ENCODE data around the gene DOCK2. TPM values are rescaled to one million over a fixed set of nuclear protein-coding genes. Genes with fewer than 3 reads are reported as not detected.

The DOCK2 gene
- total RNA-seq, 1 donor from 2014 or later = 0.77 TPM

DNA sequence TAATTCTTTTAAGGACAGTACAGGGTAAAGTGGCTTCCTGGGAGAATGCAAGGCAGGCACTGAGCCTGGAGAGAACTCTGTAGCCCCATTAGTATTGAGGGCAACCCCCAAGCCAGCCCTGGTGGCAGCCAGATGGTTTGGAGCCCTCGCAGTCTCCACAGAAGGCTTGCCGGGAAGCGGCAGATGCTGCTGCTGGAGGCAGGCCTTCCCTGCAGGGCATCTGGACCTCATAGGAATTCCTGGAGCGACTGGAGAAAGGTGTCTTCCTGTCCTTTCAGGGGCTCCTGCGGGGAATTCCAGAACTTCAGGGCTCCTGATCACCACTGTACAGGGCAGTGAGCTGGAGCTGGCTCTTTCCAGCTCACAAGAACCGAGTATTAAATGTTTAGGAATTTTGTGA lies 175.7 kb downstream of the DOCK2 start:
- Mint-ChIP-seq H3K36me3 (ENCODE audit: low read depth) (no peaks in the 10 kb centered on the region), H3K27ac (ENCODE audit: unreplicated experiment) (no peak overlapping the region), H3K4me3 (no peak overlapping the region), H3K27me3 (ENCODE audit: low read depth) (peaks cover 13% of the 10 kb centered on the region), H3K9me3 (peaks cover 2% of the 10 kb centered on the region), H3K4me1 (no peaks in the 10 kb centered on the region)
- no peak for DNase-seq (ENCODE audit: low read depth, low spot score)
- TF ChIP-seq, protein P1, sequence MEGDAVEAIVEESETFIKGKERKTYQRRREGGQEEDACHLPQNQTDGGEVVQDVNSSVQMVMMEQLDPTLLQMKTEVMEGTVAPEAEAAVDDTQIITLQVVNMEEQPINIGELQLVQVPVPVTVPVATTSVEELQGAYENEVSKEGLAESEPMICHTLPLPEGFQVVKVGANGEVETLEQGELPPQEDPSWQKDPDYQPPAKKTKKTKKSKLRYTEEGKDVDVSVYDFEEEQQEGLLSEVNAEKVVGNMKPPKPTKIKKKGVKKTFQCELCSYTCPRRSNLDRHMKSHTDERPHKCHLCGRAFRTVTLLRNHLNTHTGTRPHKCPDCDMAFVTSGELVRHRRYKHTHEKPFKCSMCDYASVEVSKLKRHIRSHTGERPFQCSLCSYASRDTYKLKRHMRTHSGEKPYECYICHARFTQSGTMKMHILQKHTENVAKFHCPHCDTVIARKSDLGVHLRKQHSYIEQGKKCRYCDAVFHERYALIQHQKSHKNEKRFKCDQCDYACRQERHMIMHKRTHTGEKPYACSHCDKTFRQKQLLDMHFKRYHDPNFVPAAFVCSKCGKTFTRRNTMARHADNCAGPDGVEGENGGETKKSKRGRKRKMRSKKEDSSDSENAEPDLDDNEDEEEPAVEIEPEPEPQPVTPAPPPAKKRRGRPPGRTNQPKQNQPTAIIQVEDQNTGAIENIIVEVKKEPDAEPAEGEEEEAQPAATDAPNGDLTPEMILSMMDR (conservative IDR thresholded peaks at IDR 0.05) = no peak

DNA sequence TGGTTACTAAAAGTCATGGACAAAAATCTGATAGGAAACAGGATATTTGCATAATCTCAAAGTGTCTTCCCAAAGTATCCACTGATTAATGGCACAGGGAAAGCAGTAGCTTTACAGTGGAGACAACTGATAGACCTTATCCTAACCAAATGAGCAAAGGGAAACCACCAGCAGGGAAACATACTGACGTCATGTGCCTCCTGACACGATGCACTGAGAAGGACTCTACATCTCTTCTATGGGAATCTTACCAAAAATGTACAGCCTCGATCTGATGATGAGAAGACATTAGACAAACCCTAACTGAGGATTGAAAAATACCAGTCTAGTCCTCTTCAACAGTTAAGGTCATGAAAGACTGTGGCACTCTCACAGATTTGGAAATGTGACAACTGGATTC lies 177.0 kb downstream of the DOCK2 start:
- Mint-ChIP-seq H3K27ac (ENCODE audit: unreplicated experiment) (no peak overlapping the region), H3K4me3 (no peak overlapping the region), H3K4me1 (no peaks in the 10 kb centered on the region), H3K27me3 (ENCODE audit: low read depth) (peaks cover 9% of the 10 kb centered on the region), H3K36me3 (ENCODE audit: low read depth) (no peaks in the 10 kb centered on the region), H3K9me3 (peaks cover 2% of the 10 kb centered on the region)
- no peak for DNase-seq (ENCODE audit: low read depth, low spot score)
- TF ChIP-seq, protein P1 (conservative IDR thresholded peaks at IDR 0.05) = no peak

DNA sequence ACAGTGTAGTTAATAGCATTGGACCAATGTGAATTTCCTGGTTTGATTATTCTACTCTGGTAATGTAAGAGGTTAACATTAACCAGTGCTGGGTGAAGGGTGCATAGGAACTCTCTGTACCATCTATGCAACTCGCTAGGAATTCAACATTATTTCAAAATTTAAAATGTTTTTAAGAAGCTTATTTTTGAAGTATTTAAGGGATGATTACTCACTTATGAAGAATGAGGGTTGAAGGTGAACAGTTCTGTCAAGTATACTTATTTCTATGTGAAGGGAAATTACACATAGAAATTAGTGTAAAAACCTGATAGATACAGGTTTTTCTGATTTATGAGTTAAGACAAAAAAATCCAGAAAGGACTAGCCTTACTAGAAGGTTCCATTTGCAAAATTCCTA lies 177.4 kb downstream of the DOCK2 start:
- Mint-ChIP-seq H3K9me3 (peaks cover 2% of the 10 kb centered on the region), H3K4me3 (no peak overlapping the region), H3K36me3 (ENCODE audit: low read depth) (no peaks in the 10 kb centered on the region), H3K27me3 (ENCODE audit: low read depth) (peaks cover 5% of the 10 kb centered on the region), H3K27ac (ENCODE audit: unreplicated experiment) (no peak overlapping the region), H3K4me1 (no peaks in the 10 kb centered on the region)
- TF ChIP-seq, protein P1 (conservative IDR thresholded peaks at IDR 0.05) = no peak
- no peak for DNase-seq (ENCODE audit: low read depth, low spot score)

DNA sequence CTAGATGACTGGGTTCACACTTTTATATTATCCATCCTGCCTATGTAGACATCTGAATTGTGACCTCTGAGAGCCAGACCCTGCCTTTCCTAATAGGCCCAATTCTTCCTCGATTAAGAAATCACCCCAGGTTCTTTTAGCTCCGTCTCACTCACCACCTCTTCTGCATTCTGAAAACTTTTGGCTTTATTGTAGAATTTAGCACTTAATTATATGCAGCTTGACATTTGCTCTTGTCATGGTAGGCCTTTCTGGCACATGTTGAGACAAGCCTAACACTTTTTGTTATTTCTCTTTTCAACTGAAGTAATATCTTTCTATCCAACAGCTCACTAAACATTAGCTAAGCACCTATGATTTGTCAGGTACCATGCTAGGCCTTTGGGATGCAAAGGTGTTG lies 180.0 kb downstream of the DOCK2 start:
- H3K9me3 Mint-ChIP-seq = peaks cover 4% of the 10 kb centered on the region
- no peak overlapping the region for H3K4me3 Mint-ChIP-seq
- H3K36me3 Mint-ChIP-seq (ENCODE audit: low read depth) = no peaks in the 10 kb centered on the region
- peaks cover 5% of the 10 kb centered on the region for H3K27me3 Mint-ChIP-seq (ENCODE audit: low read depth)
- TF ChIP-seq, protein P1 (conservative IDR thresholded peaks at IDR 0.05) = no peak
- no peaks in the 10 kb centered on the region for H3K4me1 Mint-ChIP-seq
- no peak overlapping the region for H3K27ac Mint-ChIP-seq (ENCODE audit: unreplicated experiment)
- DNase-seq (ENCODE audit: low read depth, low spot score) = no peak

DNA sequence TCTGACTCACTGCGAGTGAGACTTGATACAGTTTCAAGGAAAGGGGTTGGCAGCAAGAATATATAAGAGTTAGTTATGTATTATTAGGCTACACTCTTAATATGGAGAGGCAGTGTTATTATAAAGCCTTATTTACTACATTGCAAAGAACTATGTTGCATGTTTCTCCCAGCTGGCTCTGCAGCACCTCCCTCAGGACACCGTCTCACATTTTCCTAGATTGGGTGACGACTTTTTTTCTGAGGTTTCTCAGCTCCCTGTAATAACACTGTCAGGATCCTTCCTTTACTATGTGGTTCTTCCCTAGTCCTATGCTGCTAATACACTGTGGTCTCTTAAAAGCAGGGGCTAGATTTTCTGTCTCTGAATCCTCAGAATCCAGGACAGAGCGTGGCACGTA lies 189.5 kb downstream of the DOCK2 start:
- Mint-ChIP-seq H3K36me3 (ENCODE audit: low read depth) (no peaks in the 10 kb centered on the region), H3K4me3 (no peak overlapping the region), H3K27me3 (ENCODE audit: low read depth) (peaks cover 13% of the 10 kb centered on the region), H3K4me1 (no peaks in the 10 kb centered on the region), H3K9me3 (no peaks in the 10 kb centered on the region), H3K27ac (ENCODE audit: unreplicated experiment) (no peak overlapping the region)
- TF ChIP-seq, protein P1 (conservative IDR thresholded peaks at IDR 0.05) = no peak
- no peak for DNase-seq (ENCODE audit: low read depth, low spot score)

DNA sequence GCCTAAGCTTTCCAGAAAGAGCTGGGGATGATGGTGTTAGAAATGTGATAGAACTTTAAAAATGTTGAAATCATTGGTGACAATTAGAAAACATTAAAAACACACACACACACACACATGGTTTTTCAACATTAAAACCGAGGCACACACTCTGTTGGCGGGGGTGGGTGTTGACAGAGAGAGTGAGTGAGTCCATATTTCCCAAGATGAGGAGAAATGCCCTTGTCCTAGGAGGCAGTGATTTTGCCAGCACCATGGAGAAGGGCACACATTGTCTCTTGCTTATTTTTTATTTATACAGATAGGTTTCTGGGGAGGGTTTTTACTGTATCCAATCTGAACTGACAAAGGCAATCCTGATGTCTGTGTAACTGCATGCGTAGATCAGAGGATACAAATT lies 190.7 kb downstream of the DOCK2 start:
- TF ChIP-seq, protein P1 (conservative IDR thresholded peaks at IDR 0.05) = no peak
- Mint-ChIP-seq H3K9me3 (no peaks in the 10 kb centered on the region), H3K4me3 (no peak overlapping the region), H3K27me3 (ENCODE audit: low read depth) (peaks cover 6% of the 10 kb centered on the region), H3K4me1 (no peaks in the 10 kb centered on the region), H3K27ac (ENCODE audit: unreplicated experiment) (no peak overlapping the region), H3K36me3 (ENCODE audit: low read depth) (no peaks in the 10 kb centered on the region)
- no peak for DNase-seq (ENCODE audit: low read depth, low spot score)
